Neural cell (in vitro differentiated cells): ENCODE data around the gene SLC1A2. TPM values are rescaled to one million over a fixed set of nuclear protein-coding genes. Genes with fewer than 3 reads are reported as not detected.

ENCODE experiments used
- H2AFZ ChIP-seq: fragments of 200-600, 300-800 bp; sonication (generic), shearing (Covaris generic); 2 replicates; pipeline ENCODE4 v1.6.0; 2014; ENCODE audit warnings: low read depth, mild to moderate bottlenecking, antibody characterized with exemption, low read length, moderate library complexity
- H3F3A ChIP-seq: fragments of 200-600 bp; shearing (Covaris generic); 2 replicates; pipeline ENCODE4 v1.6.1; 2016; ENCODE audit warnings: mild to moderate bottlenecking, moderate library complexity, mixed read lengths, antibody characterized with exemption, low read length; ENCODE audit not compliant: insufficient read depth, poor library complexity, severe bottlenecking
- H3K27ac ChIP-seq: fragments of 200-600, 300-800 bp; sonication (generic), shearing (Covaris generic); 2 replicates; pipeline ENCODE4 v1.5.1; 2014; ENCODE audit warnings: mild to moderate bottlenecking, low read length, moderate library complexity
- H3K27me3 ChIP-seq: fragments of 300-800, 200-600 bp; sonication (generic), shearing (Covaris generic); 2 replicates; pipeline ENCODE4 v1.6.0; 2014; ENCODE audit warnings: mild to moderate bottlenecking, low read depth, low read length, moderate library complexity; ENCODE audit not compliant: insufficient read depth
- H3K36me3 ChIP-seq: fragments of 300-800, 200-600 bp; sonication (generic), shearing (Covaris generic); 2 replicates; pipeline ENCODE4 v1.5.1; 2014; ENCODE audit warnings: mild to moderate bottlenecking, antibody characterized with exemption, low read length, moderate library complexity; ENCODE audit not compliant: insufficient read depth
- H3K4me2 ChIP-seq: fragments of 300-800, 200-600 bp; sonication (generic), shearing (Covaris generic); 2 replicates; pipeline ENCODE4 v1.6.0; 2014; ENCODE audit warnings: mild to moderate bottlenecking, low read length
- H3K4me3 ChIP-seq: fragments of 300-800, 200-600 bp; sonication (generic), shearing (Covaris generic); 2 replicates; pipeline ENCODE4 v1.5.1; 2014; ENCODE audit warnings: mild to moderate bottlenecking, low read length, moderate library complexity
- H3K79me2 ChIP-seq: fragments of 200-600 bp; shearing (Covaris generic); replicated peaks from 2 replicates; pipeline ENCODE4 v1.6.0; 2014; ENCODE audit warnings: mild to moderate bottlenecking, low read length, moderate library complexity; ENCODE audit not compliant: insufficient read depth
- H3K9ac ChIP-seq: fragments of 300-800, 200-600 bp; sonication (generic), shearing (Covaris generic); 2 replicates; pipeline ENCODE4 v1.6.1; 2016; ENCODE audit warnings: mild to moderate bottlenecking, low read length, mixed read lengths
- H3K9me2 ChIP-seq: fragments of 200-600 bp; shearing (Covaris generic); 2 replicates; pipeline ENCODE4 v1.6.1; 2016; ENCODE audit warnings: mild to moderate bottlenecking, low read length, mixed read lengths; ENCODE audit not compliant: insufficient read depth
- H3K9me3 ChIP-seq: fragments of 200-600, 300-800 bp; sonication (generic), shearing (Covaris generic); 2 replicates; pipeline ENCODE4 v1.6.1; 2016; ENCODE audit warnings: mild to moderate bottlenecking, mixed run types, low read length, moderate library complexity, mixed read lengths
- H4K20me1 ChIP-seq: fragments of 200-600 bp; shearing (Covaris generic); 2 replicates; pipeline ENCODE4 v1.6.1; 2016; ENCODE audit warnings: mild to moderate bottlenecking, mixed run types; ENCODE audit not compliant: insufficient read depth
- CTCF ChIP-seq: fragments of 450-650 bp; IDR thresholded peaks from 2 replicates; pipeline ENCODE4 v1.5.1; 2014; ENCODE audit warnings: antibody characterized with exemption, mild to moderate bottlenecking, moderate library complexity; ENCODE audit not compliant: poor library complexity, severe bottlenecking
- EP300 ChIP-seq: fragments of 450-650 bp; conservative IDR thresholded peaks from 2 replicates; pipeline ENCODE4 v1.6.1; 2014; ENCODE audit warnings: antibody characterized with exemption, mild to moderate bottlenecking, moderate library complexity; ENCODE audit not compliant: poor library complexity, severe bottlenecking
- EZH2 ChIP-seq: fragments of 200-600, 300-800 bp; shearing (Covaris generic), sonication (generic); IDR thresholded peaks from 2 replicates; pipeline ENCODE4 v1.6.1; 2014; ENCODE audit warnings: antibody characterized with exemption, low read length, borderline replicate concordance, mild to moderate bottlenecking; ENCODE audit not compliant: insufficient read depth, poor library complexity, severe bottlenecking
- MXI1 ChIP-seq: fragments of 450-650 bp; conservative IDR thresholded peaks from 2 replicates; pipeline ENCODE4 v1.6.1; 2014; ENCODE audit warnings: antibody characterized with exemption, mild to moderate bottlenecking; ENCODE audit not compliant: poor library complexity, severe bottlenecking
- POLR2AphosphoS5 ChIP-seq: IDR thresholded peaks from 2 replicates; pipeline ENCODE4 v1.6.1; 2012
- RAD21 ChIP-seq: fragments of 450-650 bp; conservative IDR thresholded peaks from 2 replicates; pipeline ENCODE4 v1.6.1; 2014; ENCODE audit warnings: antibody characterized with exemption, mild to moderate bottlenecking, moderate library complexity
- REST ChIP-seq: IDR thresholded peaks from 2 replicates; pipeline ENCODE4 v1.6.1; 2012; ENCODE audit warnings: borderline replicate concordance
- SMC3 ChIP-seq: fragments of 450-650 bp; conservative IDR thresholded peaks from 2 replicates; pipeline ENCODE4 v1.6.1; 2014; ENCODE audit warnings: antibody characterized with exemption, mild to moderate bottlenecking, moderate library complexity; ENCODE audit not compliant: poor library complexity
- TAF1 ChIP-seq: IDR thresholded peaks from 2 replicates; pipeline ENCODE4 v1.6.1; 2012; ENCODE audit warnings: low read depth
- polyA plus RNA-seq: library from polyadenylated mRNA; depleted of rRNA; stranded (reverse); fragments of >200 nt; gene quantifications from 2 replicates; pipeline ENCODE4 v1.2.3, GENCODE V29; 2014

SLC1A2 gene
- polyA plus RNA-seq, 1 donor from 2014 or later, result 134 TPM

- Histone ChIP-seq H3K4me3 (no peak overlapping the region), H3K9me3 (no peaks in the 10 kb centered on the region), H3K9ac (no peak overlapping the region), H3F3A (no peaks in the 10 kb centered on the region), H3K9me2 (no peaks in the 10 kb centered on the region), H3K27ac (no peak overlapping the region), H3K79me2 (no peaks in the 10 kb centered on the region), H4K20me1 (no peaks in the 10 kb centered on the region), H3K4me2 (no peak overlapping the region), H3K27me3 (no peaks in the 10 kb centered on the region), H2AFZ (no peak overlapping the region), H3K36me3 (peaks cover 11% of the 10 kb centered on the region)
- no peak for TF ChIP-seq RAD21
- no peak for TF ChIP-seq EP300
- no peak for TF ChIP-seq EZH2
- no peak for TF ChIP-seq MXI1
- no peak for TF ChIP-seq TAF1
- TF ChIP-seq POLR2AphosphoS5, result no peak
- TF ChIP-seq CTCF, result no peak
Observed at GRCh38 chr11:35247428-35247827, 171.9 kb downstream of the SLC1A2 start.

- Histone ChIP-seq H3K9me3 (no peaks in the 10 kb centered on the region), H2AFZ (no peak overlapping the region), H4K20me1 (no peaks in the 10 kb centered on the region), H3K4me2 (no peak overlapping the region), H3K9me2 (no peaks in the 10 kb centered on the region), H3K9ac (no peak overlapping the region), H3K4me3 (no peak overlapping the region), H3K27ac (no peak overlapping the region), H3K36me3 (peaks cover 11% of the 10 kb centered on the region), H3F3A (no peaks in the 10 kb centered on the region), H3K79me2 (no peaks in the 10 kb centered on the region), H3K27me3 (no peaks in the 10 kb centered on the region)
- TF ChIP-seq SMC3 (no peak), RAD21 (no peak), POLR2AphosphoS5 (no peak), TAF1 (no peak), EZH2 (no peak), CTCF (no peak), REST (no peak), EP300 (no peak), MXI1 (no peak)
Observed at GRCh38 chr11:35246745-35247144, 172.6 kb downstream of the SLC1A2 start.
